ENCODE measurements around the gene GSTA3. TPM values are rescaled to one million over a fixed set of nuclear protein-coding genes. Genes with fewer than 3 reads are reported as not detected.

GSTA3 gene
- total RNA-seq = not detected in 2 replicates

GRCh38 chr6:52909531-52909930 lies at the start of gene GSTA3:
Gene GSTA3, minus strand, starts transcription at chr6:52909698. Its CDS starts 3,864 bp downstream, at chr6:52905834.

Other genes with a start within 250 kb of the GSTA3 start
- gene TMEM14A, start 238.6 kb downstream of the GSTA3 start, total RNA-seq = 16.0 and 24.3 TPM in 2 replicates
- gene GSTA2, start 146.2 kb downstream of the GSTA3 start, total RNA-seq = not detected in 2 replicates
- gene GSTA1, start 105.9 kb downstream of the GSTA3 start, total RNA-seq = not detected in 2 replicates
- not detected in 2 replicates for gene GSTA5, start 68.9 kb downstream of the GSTA3 start, total RNA-seq
- gene GSTA4, start 85.6 kb upstream of the GSTA3 start, total RNA-seq = 25.0 and 36.7 TPM in 2 replicates
- gene CILK1, start 152.1 kb upstream of the GSTA3 start, total RNA-seq = 7.7 and 10.2 TPM in 2 replicates
- gene FBXO9, start 155.7 kb upstream of the GSTA3 start, total RNA-seq = 42.0 and 43.4 TPM in 2 replicates
- not detected in 2 replicates for gene GCM1, start 239.1 kb upstream of the GSTA3 start, total RNA-seq

Data from subcutaneous preadipocyte (primary cell).